A673 (cell line): ENCODE measurements around the gene DLG5. TPM values are rescaled to one million over a fixed set of nuclear protein-coding genes. Genes with fewer than 3 reads are reported as not detected.

Experiments used
- BruUV-seq: library from RNA; stranded (reverse); fragments of 400-500 nt; replicated peaks from 2 replicates; lab custom pipeline; 2021; lab: Mats Ljungman, UMichigan
- CTCF ChIA-PET: fragments of 300-600 bp; sonication (Branson Sonifier 250); formaldehyde crosslinking; loops from one replicate; lab custom pipeline; 2022; ENCODE audit warnings: antibody characterized with exemption; lab: Charles Lee
- POLR2A ChIA-PET: fragments of 300-600 bp; sonication (Branson Sonifier 250); formaldehyde crosslinking; loops from one replicate; lab custom pipeline; 2022; ENCODE audit warnings: antibody characterized with exemption; ENCODE audit not compliant: low non-redundant PET; lab: Charles Lee
- DNase-seq: peaks from one replicate; pipeline ENCODE4 v3.0.0-alpha.2; 2015; ENCODE audit warnings: low spot score
- H3K27ac ChIP-seq: fragments of 200-600 bp; sonication (generic); 2 replicates; pipeline ENCODE4 v1.5.1; 2016; ENCODE audit warnings: mixed run types, low read depth, mild to moderate bottlenecking, mixed read lengths, antibody characterized with exemption, low read length; ENCODE audit not compliant: poor library complexity, severe bottlenecking
- H3K27me3 ChIP-seq: fragments of 200-600 bp; sonication (generic); replicated peaks from 2 replicates; pipeline ENCODE4 v1.6.1; 2017; ENCODE audit warnings: mixed run types, low read depth, mild to moderate bottlenecking, mixed read lengths, antibody characterized with exemption, low read length; ENCODE audit not compliant: insufficient read depth, poor library complexity
- H3K36me3 ChIP-seq: fragments of 200-600 bp; sonication (generic); 2 replicates; pipeline ENCODE4 v1.6.1; 2016; ENCODE audit warnings: mixed run types, mild to moderate bottlenecking, mixed read lengths, antibody characterized with exemption, low read length; ENCODE audit not compliant: insufficient read depth, poor library complexity, severe bottlenecking
- H3K4me1 ChIP-seq: fragments of 200-600 bp; sonication (generic); 2 replicates; pipeline ENCODE4 v1.6.1; 2017; ENCODE audit warnings: mixed run types, mild to moderate bottlenecking, mixed read lengths, antibody characterized with exemption, low read length; ENCODE audit not compliant: insufficient read depth, poor library complexity, severe bottlenecking
- H3K4me3 ChIP-seq: fragments of 200-600 bp; sonication (generic); 2 replicates; pipeline ENCODE4 v1.5.1; 2016; ENCODE audit warnings: low read depth, mixed run types, mild to moderate bottlenecking, mixed read lengths, low read length; ENCODE audit not compliant: poor library complexity, severe bottlenecking
- H3K9me3 ChIP-seq: fragments of 200-600 bp; sonication (generic); 2 replicates; pipeline ENCODE4 v1.6.1; 2016; ENCODE audit warnings: mixed run types, low read depth, mild to moderate bottlenecking, mixed read lengths, antibody characterized with exemption, low read length; ENCODE audit not compliant: poor library complexity, severe bottlenecking
- EZH2 ChIP-seq: fragments of 200-600 bp; sonication (generic); IDR thresholded peaks from 2 replicates; pipeline ENCODE4 v1.6.1; 2017; ENCODE audit warnings: borderline replicate concordance, low read depth, mild to moderate bottlenecking, mixed read lengths, antibody characterized with exemption, low read length; ENCODE audit not compliant: poor library complexity, severe bottlenecking
- intact Hi-C: fragments of 100-400 bp; cut with micrococcal nuclease; formaldehyde crosslinking; loops from one replicate; pipeline ENCODE4 v1.10.0; 2022; ENCODE audit not compliant: unreplicated experiment
- total RNA-seq: library from RNA; stranded (reverse); gene quantifications from 2 replicates; pipeline ENCODE4 v1.2.3, GENCODE V29; 2021
- TF ChIP-seq, protein P1 (sequence below): fragments of 300-800, 200-600 bp; sonication (generic); conservative IDR thresholded peaks from 2 replicates; pipeline ENCODE4 v1.5.1; 2017; ENCODE audit warnings: low read depth, mild to moderate bottlenecking, antibody characterized with exemption, low read length, moderate library complexity, mixed read lengths

DLG5 gene
- total RNA-seq, 1 experiment from 2014 or later: 44.0 TPM

DNA sequence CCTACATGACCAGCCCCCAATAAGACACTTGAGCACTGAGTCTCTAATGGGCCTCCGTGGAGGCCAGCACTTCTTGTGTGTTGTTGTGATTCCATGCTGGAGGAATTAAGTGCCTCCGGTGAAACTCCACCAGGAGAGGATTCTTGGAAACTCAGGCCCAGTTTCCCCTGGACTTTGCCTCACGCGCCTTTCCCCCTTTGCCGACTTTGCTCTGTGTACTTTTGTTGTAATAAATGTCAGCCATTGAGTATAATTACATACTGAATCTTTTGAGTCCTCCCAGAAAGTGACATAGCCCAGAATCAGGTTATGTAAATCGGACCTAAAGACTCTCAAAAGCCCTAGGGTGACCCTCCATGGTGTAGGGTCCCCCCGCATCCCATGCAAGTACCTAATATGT lies 82.4 kb downstream of the DLG5 start:
- ChIA-PET POLR2A (no interaction called here), CTCF (no interaction called here)
- no peaks in the 10 kb centered on the region for H3K27me3 ChIP-seq
- no peak overlapping the region for H3K27ac ChIP-seq
- peaks cover 16% of the 10 kb centered on the region for H3K4me1 ChIP-seq
- no peaks in the 10 kb centered on the region for H3K9me3 ChIP-seq
- DNase-seq: no peak
- BruUV-seq: no TSS peak
- H3K4me3 ChIP-seq: no peak overlapping the region
- TF ChIP-seq, protein P1, sequence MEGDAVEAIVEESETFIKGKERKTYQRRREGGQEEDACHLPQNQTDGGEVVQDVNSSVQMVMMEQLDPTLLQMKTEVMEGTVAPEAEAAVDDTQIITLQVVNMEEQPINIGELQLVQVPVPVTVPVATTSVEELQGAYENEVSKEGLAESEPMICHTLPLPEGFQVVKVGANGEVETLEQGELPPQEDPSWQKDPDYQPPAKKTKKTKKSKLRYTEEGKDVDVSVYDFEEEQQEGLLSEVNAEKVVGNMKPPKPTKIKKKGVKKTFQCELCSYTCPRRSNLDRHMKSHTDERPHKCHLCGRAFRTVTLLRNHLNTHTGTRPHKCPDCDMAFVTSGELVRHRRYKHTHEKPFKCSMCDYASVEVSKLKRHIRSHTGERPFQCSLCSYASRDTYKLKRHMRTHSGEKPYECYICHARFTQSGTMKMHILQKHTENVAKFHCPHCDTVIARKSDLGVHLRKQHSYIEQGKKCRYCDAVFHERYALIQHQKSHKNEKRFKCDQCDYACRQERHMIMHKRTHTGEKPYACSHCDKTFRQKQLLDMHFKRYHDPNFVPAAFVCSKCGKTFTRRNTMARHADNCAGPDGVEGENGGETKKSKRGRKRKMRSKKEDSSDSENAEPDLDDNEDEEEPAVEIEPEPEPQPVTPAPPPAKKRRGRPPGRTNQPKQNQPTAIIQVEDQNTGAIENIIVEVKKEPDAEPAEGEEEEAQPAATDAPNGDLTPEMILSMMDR: no peak
- no peak for TF ChIP-seq EZH2
- intact Hi-C loops: no loop called here
- H3K36me3 ChIP-seq: no peaks in the 10 kb centered on the region

DNA sequence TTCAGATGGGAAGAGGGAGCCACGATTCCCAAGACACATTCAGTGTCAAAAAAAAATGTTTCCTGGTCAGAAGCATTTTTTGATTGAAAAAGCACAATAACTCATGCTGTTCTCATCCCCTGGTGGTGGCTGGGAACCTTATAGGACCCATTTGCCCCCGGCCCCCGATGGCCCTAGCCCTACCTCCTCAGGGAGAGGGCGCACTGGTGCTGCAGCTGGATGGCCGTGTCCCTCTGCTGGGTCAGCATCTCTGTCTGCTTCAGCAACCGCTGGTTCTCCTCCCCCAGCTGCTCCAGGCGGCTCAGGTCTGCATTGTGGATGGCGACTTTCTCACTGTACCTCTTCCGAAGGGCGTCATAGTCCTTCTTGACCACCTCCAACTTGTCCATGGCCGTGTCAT lies 83.3 kb downstream of the DLG5 start:
- DNase-seq: no peak
- no TSS peak for BruUV-seq
- TF ChIP-seq, protein P1: no peak
- no peak for TF ChIP-seq EZH2
- Histone ChIP-seq H3K27ac (no peak overlapping the region), H3K36me3 (no peaks in the 10 kb centered on the region), H3K4me3 (no peak overlapping the region), H3K9me3 (no peaks in the 10 kb centered on the region), H3K4me1 (peaks cover 16% of the 10 kb centered on the region), H3K27me3 (no peaks in the 10 kb centered on the region)
- intact Hi-C loops: no loop called here
- CTCF ChIA-PET: no interaction called here
- POLR2A ChIA-PET: no interaction called here

DNA sequence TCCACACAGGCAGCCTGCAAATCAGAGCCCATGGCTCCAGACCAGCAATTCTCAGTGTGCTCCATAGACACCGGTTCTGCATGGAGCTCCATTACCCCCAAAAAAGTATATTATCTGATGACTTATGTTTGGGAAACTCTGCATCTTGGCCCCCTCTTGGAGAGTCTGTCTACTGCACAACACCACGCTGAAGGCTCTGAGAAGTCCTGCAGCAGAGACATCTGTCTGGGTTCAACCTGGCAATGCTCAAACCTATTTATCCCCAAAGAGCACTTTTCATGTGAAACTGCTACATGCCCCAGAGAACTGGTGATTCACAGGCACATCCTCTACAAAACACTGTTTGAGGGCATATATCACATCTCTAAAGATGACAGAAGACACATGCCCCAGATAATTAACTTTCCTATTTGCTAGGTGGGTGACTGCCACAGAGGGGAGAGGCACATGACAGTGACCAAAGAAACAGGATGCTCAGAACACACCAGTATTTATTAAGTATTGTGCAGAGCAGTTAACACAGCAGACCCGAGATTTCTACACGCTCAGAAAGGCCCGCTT lies 83.8 kb downstream of the DLG5 start:
- Histone ChIP-seq H3K36me3 (no peaks in the 10 kb centered on the region), H3K27ac (no peak overlapping the region), H3K9me3 (no peaks in the 10 kb centered on the region), H3K27me3 (no peaks in the 10 kb centered on the region), H3K4me3 (no peak overlapping the region), H3K4me1 (peaks cover 16% of the 10 kb centered on the region)
- BruUV-seq: no TSS peak
- POLR2A ChIA-PET: no interaction called here
- intact Hi-C loops: no loop called here
- CTCF ChIA-PET: no interaction called here
- TF ChIP-seq EZH2: no peak
- TF ChIP-seq, protein P1: no peak
- no peak for DNase-seq
